GM18870 (cell line): Measurements from ENCODE around the gene B3GNT5.
"Not testable (repeated sequence)": the region's sequence is repeated elsewhere in the genome, so short reads cannot be mapped to it uniquely, and the experiment has no call there.

ENCODE experiments used
- ATAC-seq: cut with Tn5 transposase; IDR thresholded peaks from one replicate; pipeline ENCODE4 v1.9.1; 2021; ENCODE audit warnings: moderate library complexity; ENCODE audit not compliant: unreplicated experiment

The B3GNT5 gene

GRCh38 chr3:183229178-183229577 is 23.9 kb upstream of the B3GNT5 start:
- ATAC-seq = no peak

GRCh38 chr3:183230251-183230650 is 22.8 kb upstream of the B3GNT5 start:
- ATAC-seq = not testable (repeated sequence)

- no peak for ATAC-seq
These were observed 22.2 kb upstream of the B3GNT5 start for GRCh38 chr3:183230826-183231225.

GRCh38 chr3:183233966-183234365 is 19.1 kb upstream of the B3GNT5 start:
- no peak for ATAC-seq

GRCh38 chr3:183239046-183239445 is 14.0 kb upstream of the B3GNT5 start:
- no peak for ATAC-seq

- no peak for ATAC-seq
These were observed 10.6 kb upstream of the B3GNT5 start for GRCh38 chr3:183242431-183242830.

- no peak for ATAC-seq
These were observed 8.8 kb upstream of the B3GNT5 start for GRCh38 chr3:183244219-183244618.

GRCh38 chr3:183244981-183245476 is 8.0 kb upstream of the B3GNT5 start:
- no peak for ATAC-seq

GRCh38 chr3:183247011-183247589 is 6.0 kb upstream of the B3GNT5 start:
- no peak for ATAC-seq

GRCh38 chr3:183249006-183249718 is 3.9 kb upstream of the B3GNT5 start:
- ATAC-seq = no peak

GRCh38 chr3:183252118-183252782 is 803 bp upstream of the B3GNT5 start:
- no peak for ATAC-seq

- ATAC-seq = no peak
These were observed 754 bp downstream of the B3GNT5 start for GRCh38 chr3:183253528-183254486.

- ATAC-seq = no peak
These were observed 1.7 kb downstream of the B3GNT5 start for GRCh38 chr3:183254487-183255347.

GRCh38 chr3:183255348-183255730 is 2.3 kb downstream of the B3GNT5 start:
- no peak for ATAC-seq

GRCh38 chr3:183259087-183259486 is 6.0 kb downstream of the B3GNT5 start:
- no peak for ATAC-seq

- ATAC-seq = no peak
These were observed 6.6 kb downstream of the B3GNT5 start for GRCh38 chr3:183259621-183260020.

GRCh38 chr3:183260167-183260904 is 7.3 kb downstream of the B3GNT5 start:
- no peak for ATAC-seq

GRCh38 chr3:183261151-183261724 is 8.2 kb downstream of the B3GNT5 start:
- no peak for ATAC-seq

GRCh38 chr3:183262875-183263378 is 9.9 kb downstream of the B3GNT5 start:
- ATAC-seq = no peak
